Occipital lobe (tissue), 2 donors: Measurements from ENCODE around the gene MMP25. TPM values are rescaled to one million over a fixed set of nuclear protein-coding genes. Genes with fewer than 3 reads are reported as not detected.
"Not testable (repeated sequence)": the region's sequence is repeated elsewhere in the genome, so short reads cannot be mapped to it uniquely, and the experiment has no call there.

Experiments used
- DNase-seq: peaks from one replicate; lab custom pipeline; 2025; lab: John Stamatoyannopoulos, UW
- total RNA-seq: library from RNA; depleted of rRNA; stranded (reverse); fragments of >200 nt; gene quantifications from one replicate; pipeline ENCODE4 v1.2.3, GENCODE V29; 2014

Gene MMP25
- total RNA-seq, 1 donor from 2014 or later = 0.62 TPM

DNA sequence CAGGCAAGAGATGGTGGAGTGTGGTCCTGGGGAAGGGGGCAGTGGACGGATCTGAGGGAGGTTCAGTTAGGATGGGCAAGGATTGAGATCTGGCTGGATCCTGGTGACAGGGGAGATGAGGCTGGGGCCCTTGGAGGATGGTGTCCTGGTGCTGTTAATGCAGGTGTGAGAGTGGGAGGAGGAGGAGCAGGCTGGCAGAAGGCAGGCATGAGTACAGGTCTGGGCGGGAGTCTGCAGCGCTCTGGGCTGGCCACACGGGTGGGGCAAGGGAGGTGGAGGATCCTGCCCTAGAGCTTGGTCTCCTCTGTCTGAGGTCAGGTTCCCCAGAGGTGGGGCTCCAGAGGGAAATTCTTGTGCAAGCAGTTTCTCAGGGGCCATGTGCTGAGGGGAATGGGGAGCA lies 25.8 kb downstream of the MMP25 start:
- not testable (repeated sequence) for DNase-seq

DNA sequence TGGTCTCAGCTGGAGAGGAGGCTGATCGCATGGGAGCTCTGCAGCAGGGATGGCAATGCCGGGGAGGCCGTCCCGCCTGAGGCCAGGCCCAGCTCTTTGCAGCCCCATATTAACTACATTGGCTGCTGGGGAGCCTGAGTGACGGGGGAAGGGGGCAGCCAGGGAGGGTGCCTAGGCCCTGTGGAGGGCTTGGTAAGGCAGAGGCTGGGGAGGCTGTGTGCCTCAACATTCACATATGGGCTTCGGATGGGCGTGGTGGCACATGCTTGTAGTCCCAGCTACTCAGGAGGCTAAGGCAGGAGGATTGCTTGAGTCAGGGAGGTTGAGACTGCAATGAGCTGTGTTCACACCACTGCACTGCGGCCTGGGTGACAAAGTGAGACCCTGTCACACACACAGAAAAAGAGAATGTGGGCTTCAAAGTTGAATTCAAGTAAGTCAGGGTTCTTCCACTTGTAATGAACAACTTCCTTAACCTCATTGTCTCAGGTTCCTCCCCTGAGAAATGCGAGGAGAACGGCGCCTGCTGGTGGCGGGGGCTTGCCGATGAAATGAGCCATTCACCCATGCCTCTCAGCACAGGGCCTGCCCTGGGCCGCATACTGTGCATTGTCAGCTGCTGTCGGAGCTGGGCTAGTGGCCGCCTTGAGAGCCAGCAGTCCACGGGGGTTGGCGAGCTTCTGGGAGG lies 26.4 kb downstream of the MMP25 start:
- DNase-seq = not testable (repeated sequence)

DNA sequence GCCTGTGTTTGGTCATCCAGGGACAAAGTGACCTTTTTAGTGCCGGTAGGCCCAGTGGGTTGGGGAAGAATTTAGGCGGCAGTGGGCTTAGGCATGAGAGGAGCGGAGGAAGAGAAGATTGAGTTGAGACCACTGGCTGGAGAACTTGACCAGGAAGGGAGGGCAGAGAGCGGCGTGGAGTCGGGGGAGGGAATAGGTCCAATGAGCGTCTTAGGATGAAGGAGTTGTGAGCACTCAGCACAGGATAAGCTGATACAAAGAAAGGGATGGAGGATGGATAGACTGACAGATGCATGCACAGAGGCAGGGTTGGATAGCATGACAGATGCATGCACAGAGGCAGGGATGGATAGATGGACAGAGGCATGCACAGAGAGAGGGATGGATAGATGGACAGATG lies 27.1 kb downstream of the MMP25 start:
- DNase-seq = no peak

DNA sequence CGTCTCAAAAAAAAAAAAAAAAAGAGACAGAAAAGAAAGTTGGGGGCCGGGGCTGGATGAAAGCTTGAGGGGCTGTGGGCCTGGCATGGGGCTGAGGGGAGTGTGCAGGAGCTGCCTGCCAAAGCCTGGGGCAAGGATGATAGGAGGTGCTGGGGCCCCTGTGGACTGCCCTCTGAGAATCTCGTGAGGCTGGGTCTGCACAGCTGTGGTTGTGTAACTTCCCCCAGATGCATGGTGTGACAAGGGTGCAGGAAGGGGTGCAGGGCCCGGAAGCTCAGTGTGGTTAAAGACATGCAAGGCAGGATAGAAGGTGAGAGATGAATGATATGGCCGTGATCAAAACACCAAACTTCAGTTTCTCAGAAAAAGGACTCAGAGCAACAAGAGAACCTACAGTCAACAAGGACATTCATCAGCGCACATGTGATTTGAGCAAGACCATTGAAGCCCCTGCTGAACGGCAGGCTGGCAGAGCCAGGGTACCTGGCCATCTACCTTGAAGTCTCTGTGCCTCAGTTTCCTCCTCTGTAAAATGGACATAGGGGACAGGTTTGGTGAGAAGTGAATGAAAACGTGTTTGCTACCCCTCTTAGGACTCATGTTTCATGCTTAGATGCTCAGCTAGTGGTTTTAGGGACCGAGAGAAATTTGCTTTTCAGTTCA lies 28.6 kb downstream of the MMP25 start:
- DNase-seq = no peak

DNA sequence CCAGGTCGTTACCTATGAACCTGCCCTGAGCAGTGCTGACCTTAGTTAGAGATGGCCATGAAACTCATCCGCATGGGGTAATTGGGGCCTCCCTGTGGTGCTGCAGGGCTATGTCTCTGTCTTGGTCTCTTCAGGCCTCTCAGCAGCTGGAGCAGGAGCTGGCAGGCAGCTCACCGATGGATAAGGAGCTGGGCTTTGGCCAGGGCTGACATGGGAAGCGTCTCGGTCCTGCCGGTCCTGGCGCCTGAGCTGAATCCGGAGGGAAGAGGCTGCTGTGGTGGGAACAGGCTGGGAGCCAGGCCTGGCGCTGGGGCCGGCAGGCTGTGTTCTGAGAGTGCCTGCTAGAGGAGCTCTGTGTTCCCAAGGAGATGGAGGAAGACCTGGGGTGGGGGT lies 29.2 kb downstream of the MMP25 start:
- DNase-seq = no peak

DNA sequence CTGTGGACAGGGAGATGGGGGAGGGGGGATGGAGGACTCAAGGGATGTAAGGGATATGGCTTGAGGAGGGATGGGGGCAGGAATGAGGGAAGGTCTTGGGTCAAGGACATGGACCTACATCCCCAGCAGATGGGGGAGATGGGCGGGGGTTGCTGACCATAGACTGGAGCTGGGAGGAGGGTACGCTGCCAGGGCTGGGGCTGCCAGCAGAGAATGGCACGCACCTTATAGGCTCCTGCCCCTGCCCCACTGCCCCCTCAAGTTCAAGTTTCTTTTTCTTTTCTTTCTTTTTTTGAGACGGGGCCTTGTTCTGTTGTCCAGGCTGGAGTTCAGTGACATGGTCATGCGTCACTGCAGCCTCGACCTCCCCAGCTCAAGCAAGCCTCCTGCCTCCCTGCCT lies 29.6 kb downstream of the MMP25 start:
- not testable (repeated sequence) for DNase-seq

DNA sequence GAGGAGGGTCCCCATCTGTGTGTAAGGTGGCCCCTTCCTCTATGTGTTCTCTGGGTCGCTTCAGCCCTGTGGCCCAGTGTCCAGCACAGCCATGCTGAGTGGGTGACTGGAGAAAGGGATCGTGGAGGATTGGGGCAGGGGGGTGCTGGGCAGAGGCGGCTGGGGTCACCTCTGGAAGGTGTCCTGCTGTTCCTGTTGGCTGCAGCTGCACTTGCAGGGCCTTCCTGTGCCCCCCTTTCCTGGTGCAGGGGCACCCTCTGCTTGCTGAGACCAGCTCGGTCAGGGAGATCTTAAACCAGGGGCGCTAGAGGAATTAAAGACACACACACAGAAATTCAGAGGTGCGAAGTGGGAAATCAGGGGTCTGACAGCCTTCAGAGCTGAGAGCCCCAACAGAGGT lies 30.2 kb downstream of the MMP25 start:
- DNase-seq = no peak

DNA sequence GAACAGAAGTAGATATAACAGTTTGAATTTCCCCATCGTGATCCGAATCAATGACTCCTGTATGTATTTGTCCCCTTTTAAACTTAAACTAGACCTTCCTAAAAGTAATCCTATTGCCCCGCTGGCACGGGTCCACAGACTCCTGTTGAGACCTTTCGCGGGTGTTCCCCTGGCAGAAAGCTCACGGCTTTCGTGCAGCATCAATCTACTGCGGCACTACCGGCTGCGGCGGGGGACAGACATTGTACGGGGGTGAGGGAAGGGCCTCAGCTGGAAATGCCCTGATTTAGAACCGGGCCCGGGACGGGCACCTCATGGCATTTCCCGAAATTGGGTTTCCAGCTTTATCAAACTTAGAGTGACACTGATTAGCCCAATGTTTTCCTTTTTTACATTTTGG lies 33.7 kb downstream of the MMP25 start:
- DNase-seq = no peak

DNA sequence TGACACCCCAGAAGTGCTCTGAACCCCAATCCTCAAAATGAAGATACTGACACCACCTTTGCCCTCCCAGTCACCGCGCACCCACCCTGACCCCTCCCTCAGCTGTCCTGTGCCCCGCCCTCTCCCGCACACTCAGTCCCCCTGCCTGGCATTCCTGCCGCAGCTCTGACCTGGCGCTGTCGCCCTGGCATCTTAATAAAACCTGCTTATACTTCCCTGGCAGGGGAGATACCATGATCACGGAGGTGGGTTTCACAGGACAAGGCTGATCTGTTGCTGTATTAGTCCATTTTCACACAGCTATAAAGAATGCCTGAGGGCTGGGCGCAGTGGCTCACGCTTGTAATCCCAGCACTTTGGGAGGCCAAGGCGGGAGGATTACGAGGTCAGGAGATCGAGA lies 35.6 kb downstream of the MMP25 start:
- not testable (repeated sequence) for DNase-seq

DNA sequence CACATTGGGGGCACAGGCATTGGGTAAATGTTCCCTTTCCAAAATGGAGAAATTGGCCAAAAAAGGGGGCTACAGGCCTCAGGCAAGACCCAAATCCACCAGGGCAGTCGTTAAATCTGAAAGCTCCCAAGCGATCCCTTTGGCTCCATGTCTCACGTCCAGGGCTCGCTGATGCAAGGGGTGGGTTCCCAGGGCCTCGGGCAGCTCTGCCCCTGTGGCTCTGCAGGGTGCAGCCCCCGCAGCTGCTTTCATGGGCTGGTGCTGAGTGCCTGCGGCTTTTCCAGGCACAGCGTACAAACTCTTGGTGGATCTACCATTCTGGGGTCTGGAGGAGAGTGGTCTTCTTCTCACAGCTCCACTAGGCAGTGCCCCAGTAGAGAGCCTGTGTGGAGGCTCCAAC lies 37.0 kb downstream of the MMP25 start:
- not testable (repeated sequence) for DNase-seq

DNA sequence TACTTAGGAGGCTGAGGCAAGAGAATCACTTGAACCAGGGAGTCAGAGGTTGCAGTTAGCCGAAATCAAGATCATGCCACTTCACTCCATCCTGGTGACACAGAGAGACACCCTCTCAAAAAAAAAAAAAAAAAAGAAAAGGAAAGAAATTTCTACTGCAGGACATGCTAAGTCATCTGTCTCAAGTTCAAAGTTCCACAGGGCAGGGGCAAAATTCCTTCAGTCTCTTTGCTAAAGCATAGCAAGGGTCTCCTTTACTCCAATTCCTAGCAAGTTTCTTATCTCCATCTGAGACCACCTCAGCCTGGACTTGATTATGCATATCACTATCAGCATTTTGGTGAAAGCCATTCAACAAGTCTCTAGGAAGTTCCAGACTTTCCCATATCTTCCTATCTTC lies 38.1 kb downstream of the MMP25 start:
- DNase-seq = no peak

DNA sequence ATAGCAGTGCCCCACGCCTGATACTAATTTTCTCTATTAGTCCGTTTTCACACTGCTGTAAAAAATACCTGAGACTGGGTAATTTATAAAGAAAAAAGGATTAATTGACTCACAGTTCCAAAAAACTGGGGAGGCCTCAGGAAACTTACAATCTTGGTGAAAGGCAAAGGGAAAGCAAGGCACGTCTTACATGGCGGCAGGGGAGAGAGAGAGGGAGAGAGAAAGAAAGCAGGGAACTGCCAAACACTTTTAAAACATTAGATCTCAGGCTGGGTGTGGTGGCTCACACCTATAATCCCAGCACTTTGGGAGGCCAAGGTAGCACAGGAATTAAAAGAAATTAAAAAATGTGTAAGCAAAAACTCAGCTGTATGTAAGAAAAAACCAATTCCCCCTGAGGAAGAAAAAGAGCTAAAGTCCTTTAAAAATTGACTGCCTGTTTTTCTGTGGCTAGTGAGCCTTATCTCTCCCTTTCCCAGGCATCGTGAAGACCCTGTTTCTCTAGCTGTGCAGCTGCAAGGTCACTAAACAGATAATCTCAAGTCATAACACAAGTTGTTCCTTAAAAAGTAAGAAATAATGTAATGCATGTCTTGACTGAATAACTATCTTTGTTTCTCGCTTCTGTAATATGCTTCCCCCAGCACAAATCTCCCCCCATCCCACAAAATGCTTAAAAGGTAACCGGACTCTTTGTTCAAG lies 38.8 kb downstream of the MMP25 start:
- DNase-seq = no peak

DNA sequence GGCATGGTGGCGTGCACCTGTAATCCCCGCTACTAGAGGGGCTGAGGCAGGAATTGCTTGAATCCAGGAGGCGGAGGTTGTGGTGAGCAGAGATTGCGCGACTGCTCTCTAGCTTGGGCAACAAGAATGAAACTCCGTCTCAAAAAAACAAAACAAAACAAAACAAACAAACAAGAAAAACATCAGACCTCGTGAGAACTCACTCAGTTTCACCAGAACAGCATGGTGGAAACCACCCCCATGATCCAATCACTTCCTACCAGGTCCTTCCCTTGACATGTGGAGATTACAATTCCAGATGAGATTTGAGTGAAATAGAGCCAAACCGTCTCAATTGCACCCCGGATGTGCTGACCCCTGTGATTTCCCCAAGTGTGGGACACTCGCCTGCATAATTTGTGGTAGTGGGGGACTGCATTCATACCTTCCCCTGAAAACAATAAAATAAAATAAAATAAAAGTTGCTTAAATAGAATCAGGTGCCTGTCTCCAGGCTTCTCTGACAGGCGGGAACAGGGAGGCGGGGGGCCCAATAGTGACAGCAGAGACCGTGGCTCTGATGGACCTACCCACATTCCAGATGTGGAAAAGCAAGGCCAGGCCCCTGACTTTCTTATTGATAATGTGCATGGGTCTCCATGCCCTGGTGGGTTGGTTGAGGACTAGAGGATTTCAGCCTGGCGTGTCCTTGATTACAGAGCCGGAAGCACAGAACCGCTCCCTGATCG lies 39.7 kb downstream of the MMP25 start:
- DNase-seq = no peak

DNA sequence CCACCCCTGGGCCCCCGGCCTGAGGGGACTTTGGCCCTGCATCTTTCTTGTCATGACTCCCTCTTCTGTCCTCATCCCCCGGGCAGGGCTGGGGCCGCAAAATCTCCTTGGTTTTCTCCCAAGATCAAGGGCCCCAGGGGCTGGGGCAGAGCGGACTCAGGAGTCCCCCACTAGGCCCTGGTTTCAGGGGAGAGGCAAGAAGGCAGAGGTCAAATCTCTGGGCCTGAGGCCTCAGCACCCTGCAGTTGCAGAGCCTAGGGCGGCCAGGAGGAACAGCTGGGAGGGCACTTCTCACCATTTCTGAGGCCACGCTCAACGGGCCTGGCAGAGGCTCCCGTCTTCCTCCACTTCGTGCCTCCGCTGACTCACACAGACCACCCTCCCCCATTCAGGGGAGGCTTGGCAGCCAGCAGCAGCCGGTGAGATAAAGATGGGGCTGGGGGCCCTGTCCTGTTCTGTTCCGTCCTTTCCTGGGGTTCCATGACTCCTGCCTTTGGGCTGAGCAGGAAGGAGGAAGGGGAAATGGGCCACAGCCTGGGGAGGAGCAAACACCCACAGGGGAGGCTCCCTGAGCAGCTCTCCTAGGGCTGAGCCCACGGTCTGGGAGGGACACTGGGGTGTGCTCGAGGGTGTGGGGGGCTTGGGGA lies 40.4 kb downstream of the MMP25 start:
- DNase-seq = no peak

DNA sequence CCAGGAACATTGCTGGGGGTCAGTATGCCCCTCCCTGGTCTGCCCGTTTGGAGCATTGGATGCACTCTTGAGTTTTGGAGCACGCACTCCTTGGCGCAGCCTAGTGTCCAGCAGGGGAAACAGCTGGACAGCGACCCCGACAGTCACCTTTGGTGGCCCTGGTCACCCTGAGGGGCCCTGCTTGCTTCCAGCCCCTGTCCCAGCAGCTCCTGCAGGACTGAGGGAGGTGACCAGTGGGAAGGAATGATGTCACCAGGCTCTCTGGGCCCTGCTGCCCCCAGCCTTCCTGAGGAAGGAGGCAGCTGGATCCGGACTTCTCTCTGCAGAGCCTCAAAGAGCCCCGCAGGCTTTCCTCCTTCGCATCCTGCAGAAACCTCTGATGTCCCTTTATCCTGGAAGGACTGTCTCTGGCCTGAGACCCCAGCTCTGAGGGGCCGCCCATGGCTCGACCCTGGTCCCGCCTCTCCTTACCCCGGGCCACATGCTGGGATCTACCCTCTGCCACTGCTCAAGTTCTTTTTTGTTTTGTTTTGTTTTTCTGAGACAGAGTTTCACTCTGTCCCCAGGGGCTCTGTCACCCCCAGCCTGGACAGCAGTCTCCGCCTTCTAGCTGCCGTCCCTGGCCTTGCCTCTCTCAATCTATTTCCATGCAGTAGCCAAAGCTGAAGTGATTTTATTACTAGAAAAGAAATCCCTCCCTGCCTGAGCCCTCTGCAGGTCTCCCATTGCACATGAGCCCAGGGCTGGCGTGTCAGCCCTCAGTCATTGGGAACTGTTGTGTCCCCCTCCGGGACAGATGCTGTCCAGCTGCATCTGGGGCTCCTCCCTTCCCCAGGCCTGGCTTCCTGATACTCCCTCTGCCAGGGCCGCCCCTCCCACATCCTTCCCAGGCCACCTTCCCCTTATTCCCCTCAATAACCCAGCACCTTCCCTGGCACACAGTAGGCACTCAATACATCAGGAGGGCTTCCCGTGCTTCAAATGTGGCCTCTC lies 41.2 kb downstream of the MMP25 start:
- no peak for DNase-seq

DNA sequence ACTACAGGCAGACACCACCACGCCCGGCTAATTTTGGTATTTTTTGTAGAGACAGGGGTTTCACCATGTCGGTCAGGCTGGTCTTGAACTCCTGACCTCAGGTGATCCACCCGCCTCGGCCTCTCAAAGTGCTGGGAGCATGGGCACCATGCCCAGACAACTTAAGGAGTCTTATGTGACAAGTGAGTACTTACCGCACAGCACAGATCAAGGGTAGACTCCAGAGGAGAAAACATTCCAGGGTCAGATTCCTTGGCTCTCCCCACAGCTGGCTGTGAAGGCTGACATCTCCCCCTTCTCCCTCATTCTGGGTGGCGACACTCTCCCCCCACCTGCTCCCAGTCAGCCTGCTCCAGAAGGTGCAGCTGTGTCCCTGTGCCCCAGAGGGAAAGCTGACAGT lies 42.1 kb downstream of the MMP25 start:
- DNase-seq = no peak

DNA sequence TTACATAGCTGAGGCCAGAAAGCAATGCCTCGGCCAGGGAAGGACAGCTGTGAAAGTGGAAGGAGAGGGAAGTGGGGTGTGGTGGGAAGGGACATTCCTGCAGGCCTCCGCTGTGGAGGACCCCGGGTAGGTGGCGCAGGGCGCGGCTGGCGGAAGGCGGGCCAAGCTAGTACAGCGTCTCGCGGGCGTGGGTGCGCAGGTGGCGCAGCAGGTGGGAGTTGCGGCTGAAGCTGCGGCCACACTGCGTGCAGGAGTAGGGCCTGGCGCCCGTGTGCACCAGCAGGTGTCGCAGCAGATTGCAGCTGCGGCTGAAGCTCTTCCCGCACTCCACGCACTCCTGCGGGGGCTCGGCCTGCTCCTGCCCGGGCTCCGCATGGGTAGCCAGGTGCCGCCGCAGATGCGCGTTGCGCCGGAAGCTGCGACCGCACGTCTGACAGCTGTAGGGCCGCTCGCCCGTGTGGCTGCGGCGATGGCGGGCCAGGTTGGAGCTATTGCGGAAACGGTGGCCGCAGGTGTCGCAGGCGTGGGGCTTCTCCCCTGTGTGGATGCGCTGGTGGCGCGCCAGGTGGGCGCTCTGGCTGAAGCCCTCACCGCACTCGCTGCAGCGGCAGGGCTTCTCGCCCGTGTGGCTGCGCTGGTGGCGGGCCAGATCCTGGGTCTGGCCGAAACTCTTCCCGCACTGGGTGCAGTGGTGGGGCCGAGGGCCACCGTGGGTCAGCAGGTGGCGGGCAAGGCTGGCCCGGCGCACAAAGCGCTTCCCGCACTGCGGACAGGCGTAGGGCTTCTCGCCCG lies 42.8 kb downstream of the MMP25 start:
- no peak for DNase-seq

DNA sequence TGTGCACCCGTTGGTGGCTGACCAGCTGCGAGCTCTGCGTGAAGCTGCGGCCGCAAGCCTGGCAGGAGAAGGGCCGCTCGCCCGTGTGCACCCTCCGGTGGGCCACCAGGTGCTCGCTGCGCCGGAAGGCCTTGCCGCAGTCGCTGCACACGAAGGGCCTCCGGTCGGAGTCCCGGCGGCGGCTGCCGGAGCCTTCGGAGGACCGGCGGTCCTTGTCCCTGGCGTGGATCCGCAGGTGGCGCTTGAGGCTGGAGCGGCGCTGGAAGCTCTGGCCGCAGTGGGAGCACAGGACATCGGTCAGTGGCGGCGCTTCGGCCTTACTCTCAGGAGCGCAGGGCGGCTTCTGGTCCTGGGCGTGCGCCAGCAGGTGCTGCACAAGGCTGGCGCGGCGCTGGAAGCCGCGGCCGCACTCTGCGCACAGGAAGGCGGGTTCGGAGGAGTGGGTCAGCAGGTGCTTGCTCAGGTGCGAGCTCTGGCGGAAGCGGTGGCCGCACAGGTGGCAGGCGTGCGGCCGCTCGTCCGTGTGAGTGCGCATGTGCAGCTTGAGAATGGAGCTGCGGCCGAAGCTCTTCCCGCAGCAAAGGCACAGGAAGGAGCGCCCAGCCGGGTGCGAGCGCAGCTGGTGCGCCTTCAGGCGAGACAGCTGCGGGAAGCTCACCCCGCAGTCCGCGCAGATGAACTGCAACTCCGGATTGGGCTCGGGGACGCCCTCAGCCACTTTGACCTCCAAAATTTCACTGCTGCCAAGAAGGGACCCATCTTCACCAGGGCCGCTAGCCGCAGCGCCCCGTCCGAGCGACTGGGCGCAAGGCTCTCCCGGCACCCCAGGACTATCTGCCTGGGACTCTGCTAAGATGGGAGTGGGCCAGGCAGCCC lies 43.6 kb downstream of the MMP25 start:
- no peak for DNase-seq

DNA sequence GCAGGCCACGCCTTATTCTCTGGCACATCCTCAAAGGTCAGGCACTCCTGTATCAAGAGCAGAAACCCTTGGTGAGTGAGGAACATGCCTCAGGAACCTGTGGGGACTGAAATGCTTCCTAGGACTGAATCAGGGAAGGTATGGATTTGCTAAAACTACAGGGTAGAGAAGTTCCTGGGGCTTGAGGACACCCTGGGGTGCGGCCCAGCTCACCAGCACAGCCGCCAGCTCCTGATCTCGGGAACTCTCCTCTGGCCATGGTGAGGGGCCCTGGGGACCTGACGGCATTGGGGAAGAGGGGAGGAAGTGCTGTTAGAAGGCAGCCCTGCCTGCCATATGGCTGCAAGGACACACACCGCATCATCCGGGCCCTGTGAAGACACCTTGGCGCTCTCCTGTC lies 45.2 kb downstream of the MMP25 start:
- no peak for DNase-seq
